WTC11 (cell line): ENCODE measurements around the gene CCDC191.

Experiments
- ATF1 ChIP-seq: sonication (generic); formaldehyde crosslinking; IDR thresholded peaks from 2 replicates; pipeline ENCODE4 v1.8.1; 2023; ENCODE audit warnings: mild to moderate bottlenecking, moderate library complexity, missing genetic modification reagents
- CTCF ChIP-seq: fragments of 200-600 bp; IDR thresholded peaks from 2 replicates; pipeline ENCODE4 v1.8.0; 2022; ENCODE audit warnings: antibody characterized with exemption
- ESRRA ChIP-seq: sonication (generic); formaldehyde crosslinking; IDR thresholded peaks from 2 replicates; pipeline ENCODE4 v1.8.1; 2022; ENCODE audit warnings: mild to moderate bottlenecking, missing genetic modification reagents, borderline replicate concordance
- MLX ChIP-seq: sonication (generic); formaldehyde crosslinking; IDR thresholded peaks from 2 replicates; pipeline ENCODE4 v1.8.1; 2023; ENCODE audit warnings: mild to moderate bottlenecking, missing genetic modification reagents, moderate library complexity
- NR3C1 ChIP-seq: sonication (generic); formaldehyde crosslinking; conservative IDR thresholded peaks from 2 replicates; pipeline ENCODE4 v1.8.1; 2023; ENCODE audit warnings: low read depth, mild to moderate bottlenecking, missing genetic modification reagents
- ZNF232 ChIP-seq: sonication (generic); formaldehyde crosslinking; IDR thresholded peaks from 2 replicates; pipeline ENCODE4 v1.8.0; 2022; ENCODE audit warnings: mild to moderate bottlenecking, missing genetic modification reagents
- ZSCAN18 ChIP-seq: fragments of 250-450 bp; sonication (Bioruptor Pico); IDR thresholded peaks from 2 replicates; pipeline ENCODE4 v2.1.2; 2022; ENCODE audit warnings: mild to moderate bottlenecking, moderate library complexity
- TF ChIP-seq, protein P1 (sequence below): fragments of 250-450 bp; sonication (Bioruptor Pico); IDR thresholded peaks from 2 replicates; pipeline ENCODE4 v1.9.0; 2021; ENCODE audit warnings: mild to moderate bottlenecking, borderline replicate concordance
- TF ChIP-seq, protein P2 (sequence below): sonication (generic); formaldehyde crosslinking; IDR thresholded peaks from 2 replicates; pipeline ENCODE4 v1.8.0; 2022; ENCODE audit warnings: mild to moderate bottlenecking, missing genetic modification reagents

GRCh38 chr3:114089675-114090074, 33.3 kb upstream of the CCDC191 start:
- TF ChIP-seq, protein P1, sequence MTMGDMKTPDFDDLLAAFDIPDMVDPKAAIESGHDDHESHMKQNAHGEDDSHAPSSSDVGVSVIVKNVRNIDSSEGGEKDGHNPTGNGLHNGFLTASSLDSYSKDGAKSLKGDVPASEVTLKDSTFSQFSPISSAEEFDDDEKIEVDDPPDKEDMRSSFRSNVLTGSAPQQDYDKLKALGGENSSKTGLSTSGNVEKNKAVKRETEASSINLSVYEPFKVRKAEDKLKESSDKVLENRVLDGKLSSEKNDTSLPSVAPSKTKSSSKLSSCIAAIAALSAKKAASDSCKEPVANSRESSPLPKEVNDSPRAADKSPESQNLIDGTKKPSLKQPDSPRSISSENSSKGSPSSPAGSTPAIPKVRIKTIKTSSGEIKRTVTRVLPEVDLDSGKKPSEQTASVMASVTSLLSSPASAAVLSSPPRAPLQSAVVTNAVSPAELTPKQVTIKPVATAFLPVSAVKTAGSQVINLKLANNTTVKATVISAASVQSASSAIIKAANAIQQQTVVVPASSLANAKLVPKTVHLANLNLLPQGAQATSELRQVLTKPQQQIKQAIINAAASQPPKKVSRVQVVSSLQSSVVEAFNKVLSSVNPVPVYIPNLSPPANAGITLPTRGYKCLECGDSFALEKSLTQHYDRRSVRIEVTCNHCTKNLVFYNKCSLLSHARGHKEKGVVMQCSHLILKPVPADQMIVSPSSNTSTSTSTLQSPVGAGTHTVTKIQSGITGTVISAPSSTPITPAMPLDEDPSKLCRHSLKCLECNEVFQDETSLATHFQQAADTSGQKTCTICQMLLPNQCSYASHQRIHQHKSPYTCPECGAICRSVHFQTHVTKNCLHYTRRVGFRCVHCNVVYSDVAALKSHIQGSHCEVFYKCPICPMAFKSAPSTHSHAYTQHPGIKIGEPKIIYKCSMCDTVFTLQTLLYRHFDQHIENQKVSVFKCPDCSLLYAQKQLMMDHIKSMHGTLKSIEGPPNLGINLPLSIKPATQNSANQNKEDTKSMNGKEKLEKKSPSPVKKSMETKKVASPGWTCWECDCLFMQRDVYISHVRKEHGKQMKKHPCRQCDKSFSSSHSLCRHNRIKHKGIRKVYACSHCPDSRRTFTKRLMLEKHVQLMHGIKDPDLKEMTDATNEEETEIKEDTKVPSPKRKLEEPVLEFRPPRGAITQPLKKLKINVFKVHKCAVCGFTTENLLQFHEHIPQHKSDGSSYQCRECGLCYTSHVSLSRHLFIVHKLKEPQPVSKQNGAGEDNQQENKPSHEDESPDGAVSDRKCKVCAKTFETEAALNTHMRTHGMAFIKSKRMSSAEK (CRISPR knock-in tag): no peak
- TF ChIP-seq CTCF: no peak
- TF ChIP-seq ZNF232 (CRISPR knock-in tag): no peak
- TF ChIP-seq, protein P2, sequence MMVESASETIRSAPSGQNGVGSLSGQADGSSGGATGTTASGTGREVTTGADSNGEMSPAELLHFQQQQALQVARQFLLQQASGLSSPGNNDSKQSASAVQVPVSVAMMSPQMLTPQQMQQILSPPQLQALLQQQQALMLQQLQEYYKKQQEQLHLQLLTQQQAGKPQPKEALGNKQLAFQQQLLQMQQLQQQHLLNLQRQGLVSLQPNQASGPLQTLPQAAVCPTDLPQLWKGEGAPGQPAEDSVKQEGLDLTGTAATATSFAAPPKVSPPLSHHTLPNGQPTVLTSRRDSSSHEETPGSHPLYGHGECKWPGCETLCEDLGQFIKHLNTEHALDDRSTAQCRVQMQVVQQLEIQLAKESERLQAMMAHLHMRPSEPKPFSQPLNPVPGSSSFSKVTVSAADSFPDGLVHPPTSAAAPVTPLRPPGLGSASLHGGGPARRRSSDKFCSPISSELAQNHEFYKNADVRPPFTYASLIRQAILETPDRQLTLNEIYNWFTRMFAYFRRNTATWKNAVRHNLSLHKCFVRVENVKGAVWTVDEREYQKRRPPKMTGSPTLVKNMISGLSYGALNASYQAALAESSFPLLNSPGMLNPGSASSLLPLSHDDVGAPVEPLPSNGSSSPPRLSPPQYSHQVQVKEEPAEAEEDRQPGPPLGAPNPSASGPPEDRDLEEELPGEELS: no peak
- TF ChIP-seq NR3C1: no peak
- no peak for TF ChIP-seq ZSCAN18 (CRISPR knock-in tag)
- TF ChIP-seq ATF1 (CRISPR knock-in tag): no peak
- no peak for TF ChIP-seq MLX (CRISPR knock-in tag)
- no peak for TF ChIP-seq ESRRA (CRISPR knock-in tag)
